K562 (cell line): ENCODE data around the gene INPP5E. TPM values are rescaled to one million over a fixed set of nuclear protein-coding genes. Genes with fewer than 3 reads are reported as not detected.

Source experiments
- ATAC-seq: fragments of 200-7000 bp; cut with Tn5 transposase; 3 replicates; pipeline ENCODE4 v1.9.1; 2020; ENCODE audit warnings: moderate library complexity
- BruUV-seq: library from RNA; stranded (reverse); fragments of 400-500 nt; replicated peaks from 2 replicates; lab custom pipeline; 2021; lab: Mats Ljungman, UMichigan
- CTCF ChIA-PET: fragments of 300-600 bp; formaldehyde crosslinking; extraction: SDS; loops from one replicate; lab custom pipeline; 2021; ENCODE audit warnings: low intra/inter-chr PET ratio; lab: Yijun Ruan, JAX
- POLR2A ChIA-PET: fragments of 300-600, 350-650 bp; sonication (Branson Sonifier 250); formaldehyde crosslinking; extraction: SDS; loops from one replicate; lab custom pipeline; 2021; ENCODE audit warnings: antibody characterized with exemption, inconsistent platforms; lab: Yijun Ruan, JAX
- DNase-seq, 4 experiments: peaks; one replicate each; pipeline versions ENCODE4 v3.0.0 to v3.0.0-alpha.2; 2011 to 2018; ENCODE audit warnings: low spot score in 3 of 4, mixed read lengths in 3 of 4; ENCODE audit errors: extremely low read depth in 1 of 4
- FAIRE-seq: peaks from 2 replicates; lab custom pipeline; 2011; peaks lifted over from hg19 to GRCh38; lab: Jason Lieb, UNC
- H2AFZ ChIP-seq: 2 replicates; pipeline ENCODE4 v1.6.0; 2011; ENCODE audit warnings: low read depth, low read length, control low read depth, inconsistent platforms
- H3K27ac ChIP-seq: fragments of 200-600 bp; 3 replicates; pipeline ENCODE4 v1.8.0; 2011; ENCODE audit warnings: low read depth, mild to moderate bottlenecking, control low read depth, inconsistent platforms, low read length, moderate library complexity, mixed read lengths; ENCODE audit errors: extremely low read depth
- H3K27me3 ChIP-seq, 2 experiments: fragments of 300-600 bp in 1 of 2; 2 replicates in 1 of 2; 3 replicates in 1 of 2; pipeline versions ENCODE4 v1.6.0 to v1.8.0; 2011; ENCODE audit warnings: inconsistent platforms in 2 of 2, low read length in 2 of 2, mild to moderate bottlenecking in 1 of 2, mixed read lengths in 1 of 2, moderate library complexity in 1 of 2; ENCODE audit not compliant: control insufficient read depth in 2 of 2, insufficient read depth in 2 of 2
- H3K36me3 ChIP-seq: fragments of 300-600 bp; 3 replicates; pipeline ENCODE4 v1.8.0; 2011; ENCODE audit warnings: mild to moderate bottlenecking, low read length, inconsistent platforms; ENCODE audit not compliant: control insufficient read depth, insufficient read depth
- H3K4me1 ChIP-seq, 2 experiments: fragments of 200-600 bp in 1 of 2; replicated peaks in 1 of 2; 2 replicates in 1 of 2; 3 replicates in 1 of 2; pipeline versions ENCODE4 v1.5.1 to v1.8.0; 2011; ENCODE audit warnings: inconsistent platforms in 2 of 2, low read length in 2 of 2, mild to moderate bottlenecking in 1 of 2, mixed read lengths in 1 of 2, moderate library complexity in 1 of 2; ENCODE audit not compliant: control insufficient read depth in 2 of 2, insufficient read depth in 2 of 2
- H3K4me2 ChIP-seq: 2 replicates; pipeline ENCODE4 v1.6.1; 2011; ENCODE audit warnings: low read length, control low read depth, inconsistent platforms, mixed read lengths; ENCODE audit not compliant: insufficient read depth
- H3K4me3 ChIP-seq: fragments of 200-600 bp; sonication (generic), shearing (Covaris generic); 2 replicates; pipeline ENCODE4 v1.5.1; 2016; ENCODE audit warnings: control low read depth, inconsistent platforms
- H3K79me2 ChIP-seq: fragments of 200-600 bp; 3 replicates; pipeline ENCODE4 v1.8.0; 2011; ENCODE audit warnings: low read length, inconsistent platforms; ENCODE audit not compliant: control insufficient read depth, insufficient read depth
- H3K9ac ChIP-seq, 2 experiments: 2 replicates each; pipeline versions ENCODE4 v1.6.0 to v1.6.1; 2011; ENCODE audit warnings: low read depth in 2 of 2, low read length in 2 of 2, control low read depth in 1 of 2, inconsistent platforms in 1 of 2, mild to moderate bottlenecking in 1 of 2, mixed read lengths in 1 of 2; ENCODE audit not compliant: insufficient read depth in 1 of 2
- H3K9me1 ChIP-seq: one replicate; pipeline ENCODE4 v1.6.0; 2011; ENCODE audit warnings: inconsistent platforms, mild to moderate bottlenecking, low read length, moderate library complexity; ENCODE audit not compliant: control insufficient read depth, insufficient read depth
- H3K9me3 ChIP-seq: replicated peaks from 2 replicates; pipeline ENCODE4 v1.5.1; 2011; ENCODE audit warnings: low read depth, low read length, inconsistent platforms; ENCODE audit not compliant: control insufficient read depth, insufficient read depth
- H4K20me1 ChIP-seq: replicated peaks from 2 replicates; pipeline ENCODE4 v1.6.1; 2011; ENCODE audit warnings: low read length, inconsistent platforms, mixed read lengths; ENCODE audit not compliant: control insufficient read depth, insufficient read depth
- ATF4 ChIP-seq: fragments of 450-650 bp; formaldehyde crosslinking; IDR thresholded peaks from 2 replicates; pipeline ENCODE4 v1.4.0; 2022; ENCODE audit warnings: mild to moderate bottlenecking, moderate library complexity
- CBFA2T3 ChIP-seq: fragments of 450-650 bp; IDR thresholded peaks from 2 replicates; pipeline ENCODE4 v1.6.1; 2017
- EZH2 ChIP-seq: IDR thresholded peaks from 2 replicates; pipeline ENCODE4 v1.6.1; 2012; ENCODE audit warnings: low read depth, mild to moderate bottlenecking, inconsistent platforms, low read length, borderline replicate concordance
- GABPB1 ChIP-seq: sonication (generic); formaldehyde crosslinking; IDR thresholded peaks from 2 replicates; pipeline ENCODE4 v1.8.0; 2022; ENCODE audit warnings: mild to moderate bottlenecking, missing genetic modification reagents
- MXI1 ChIP-seq: IDR thresholded peaks from 2 replicates; pipeline ENCODE4 v1.6.1; 2011; ENCODE audit warnings: low read depth, mild to moderate bottlenecking, improper control_type of control experiment, low read length
- POLR2G ChIP-seq: fragments of 200-400 bp; formaldehyde crosslinking; IDR thresholded peaks from 2 replicates; pipeline ENCODE4 v1.6.1; 2017; ENCODE audit warnings: low read depth, mild to moderate bottlenecking, antibody characterized with exemption, low read length, moderate library complexity
- RBFOX2 ChIP-seq: fragments of 200-400 bp; formaldehyde crosslinking; IDR thresholded peaks from 2 replicates; pipeline ENCODE4 v1.6.1; 2017; ENCODE audit warnings: low read depth, mild to moderate bottlenecking, low read length, moderate library complexity
- SMAD4 ChIP-seq: fragments of 250-450 bp; sonication (Bioruptor Pico); conservative IDR thresholded peaks from 2 replicates; pipeline ENCODE4 v1.8.0; 2021; ENCODE audit warnings: inconsistent platforms, mild to moderate bottlenecking, moderate library complexity
- WGBS: fragments of 100-300 bp; shearing (Covaris generic); methylation state at CpG from one replicate; pipeline ENCODE4 v1.1.6; 2016; ENCODE audit warnings: low coverage, mixed read lengths; ENCODE audit not compliant: insufficient coverage; ENCODE audit errors: missing lambda C conversion rate; 5-methylcytosine and 5-hydroxymethylcytosine counted together
- in situ Hi-C: fragments of 300-500 bp; cut with MboI; formaldehyde crosslinking; loops from 4 replicates; pipeline ENCODE4 v1.15.0; 2018; ENCODE audit warnings: inconsistent platforms, mixed read lengths
- intact Hi-C: fragments of 100-400 bp; cut with micrococcal nuclease; formaldehyde crosslinking; loops from 2 replicates; pipeline ENCODE4 v1.14.2; 2022
- polyA plus RNA-seq, 8 experiments: library from polyadenylated mRNA; depleted of rRNA in 4 of 8; stranded (reverse) in 5 of 8; unstranded in 3 of 8; fragments of >200 nt; fragmentation: Nextera tagmentation in 2 of 8; fragmentation: Illumina TruSeq in 1 of 8; extraction: Ambion mirVana in 2 of 8; extraction: Trizol in 1 of 8; gene quantifications; 2 replicates each; pipeline versions ENCODE4 v1.2.1 to v1.2.3, GENCODE V29; 2011 to 2014; ENCODE audit warnings: inconsistent platforms in 1 of 8, missing spikeins in 1 of 8
- total RNA-seq, 7 experiments: library from RNA; depleted of rRNA in 6 of 7; stranded (reverse); fragments of >200 nt in 6 of 7; fragmentation: Illumina TruSeq in 2 of 7; extraction: Trizol in 2 of 7; gene quantifications; 2 replicates each; pipeline versions ENCODE4 v1.2.1 to v1.2.3, GENCODE V29; 2011 to 2021; ENCODE audit warnings: low replicate concordance in 1 of 7

INPP5E gene
- total and polyA plus RNA-seq, 9 of the 15 experiments (the other 6 are each of a cell fraction or from before 2014, with no cell fraction given), result 0.38 to 17.4 (median 4.9) TPM

GRCh38 chr9:136381966-136382513 is 57.6 kb downstream of the INPP5E start:
- BruUV-seq, result no TSS peak
- ChIA-PET CTCF (no interaction called here), POLR2A (interaction anchor here (1.3 kb wide), 2 partner anchors 7 to 19 kb away, joined by 4 to 5 read pairs; no protein-coding TSS in a partner anchor)

GRCh38 chr9:136381311-136381710 is 58.3 kb downstream of the INPP5E start:
- no peak overlapping the region for H3K9ac ChIP-seq
- WGBS, result 92% methylated on average over 5 of the region's 9 CpGs
- FAIRE-seq, result no peak
- peaks cover 97% of the 10 kb centered on the region; the same call in 2 of the 3 replicates for H3K36me3 ChIP-seq
- H3K9me3 ChIP-seq, result no peaks in the 10 kb centered on the region
- DNase-seq, result no peak
- intact Hi-C loops, result no loop called here
- H4K20me1 ChIP-seq, result no peaks in the 10 kb centered on the region
- no peaks in the 10 kb centered on the region for H3K9me1 ChIP-seq
- H3K27me3 ChIP-seq, result no peaks in the 10 kb centered on the region
- no peak overlapping the region for H2AFZ ChIP-seq
- no peak overlapping the region for H3K4me2 ChIP-seq
- in situ Hi-C loops, result no loop called here
- ChIA-PET POLR2A (interaction anchor here (0.5 to 1.3 kb wide), 2 partner anchors 9 to 19 kb away, joined by 3 to 4 read pairs; no protein-coding TSS in a partner anchor), CTCF (no interaction called here)
- H3K4me1 ChIP-seq, result peaks cover 0 to 35% of the 10 kb centered on the region in 2 experiments; a peak in 1 of 5 replicates
- H3K79me2 ChIP-seq, result no peaks in the 10 kb centered on the region
- BruUV-seq, result no TSS peak
- ATAC-seq, result no peak
- no peak overlapping the region for H3K4me3 ChIP-seq
- H3K27ac ChIP-seq, result no peak overlapping the region
- no peak for TF ChIP-seq MXI1
- TF ChIP-seq GABPB1 (CRISPR knock-in tag), result no peak
- no peak for TF ChIP-seq CBFA2T3
- TF ChIP-seq SMAD4 (CRISPR knock-in tag), result no peak
- TF ChIP-seq ATF4, result no peak

More at GRCh38 chr9:136381966-136382513, 57.6 kb downstream of the INPP5E start:
- peak; percentile 45 for TF ChIP-seq POLR2G
- TF ChIP-seq RBFOX2, result peak; percentile 41; the same call in 1 of the 2 replicates
- no peak for TF ChIP-seq EZH2
- no peak overlapping the region for H3K9ac ChIP-seq
- H3K9me3 ChIP-seq, result no peaks in the 10 kb centered on the region
- intact Hi-C loops (no loop called here), in situ Hi-C loops (no loop called here)
- no peak for DNase-seq
- no peaks in the 10 kb centered on the region for H4K20me1 ChIP-seq
- H3K79me2 ChIP-seq, result no peaks in the 10 kb centered on the region
- 95% methylated on average over 16 of the region's 25 CpGs for whole genome bisulfite sequencing
- H3K36me3 ChIP-seq, result peaks cover 94% of the 10 kb centered on the region; the same call in 2 of the 3 replicates
- H3K4me2 ChIP-seq, result no peak overlapping the region
- no peak for ATAC-seq
- no peak overlapping the region for H2AFZ ChIP-seq
- H3K4me1 ChIP-seq, result peaks cover 0 to 29% of the 10 kb centered on the region in 2 experiments; a peak in 1 of 5 replicates
- no peaks in the 10 kb centered on the region for H3K9me1 ChIP-seq
- no peak for FAIRE-seq
- no peak overlapping the region for H3K4me3 ChIP-seq
- no peak overlapping the region for H3K27ac ChIP-seq
- H3K27me3 ChIP-seq, result no peaks in the 10 kb centered on the region
